HEK293 (cell line): Measurements from ENCODE around the gene CERS4.

Experiments used
- CTCF ChIA-PET: fragments of 350-600 bp; formaldehyde crosslinking; extraction: SDS; loops from one replicate; lab custom pipeline; 2021; ENCODE audit warnings: antibody characterized with exemption; lab: Yijun Ruan, JAX
- POLR2A ChIA-PET: fragments of 300-600 bp; formaldehyde crosslinking; extraction: SDS; loops from one replicate; lab custom pipeline; 2020; ENCODE audit warnings: antibody characterized with exemption, inconsistent platforms; lab: Yijun Ruan, JAX
- H3K27ac ChIP-seq: fragments of 200-500 bp; sonication (Bioruptor generic); 2 replicates; pipeline ENCODE4 v1.5.1; 2014; ENCODE audit warnings: low read depth, low read length, control low read depth, inconsistent platforms; ENCODE audit errors: extremely low read depth
- H3K36me3 ChIP-seq, 2 experiments: fragments of 200-500 bp in 1 of 2; sonication (Bioruptor generic) in 1 of 2; 1 replicate in 1 of 2; 2 replicates in 1 of 2; pipeline ENCODE4 v1.5.1; 2014 to 2017; ENCODE audit warnings: inconsistent platforms in 2 of 2, low read length in 2 of 2; ENCODE audit not compliant: control insufficient read depth in 2 of 2, insufficient read depth in 1 of 2
- H3K4me1 ChIP-seq: fragments of 200-500 bp; sonication (Bioruptor generic); 2 replicates; pipeline ENCODE4 v1.5.1; 2014; ENCODE audit warnings: mild to moderate bottlenecking, low read length, inconsistent platforms; ENCODE audit not compliant: control insufficient read depth, insufficient read depth
- H3K4me3 ChIP-seq: 2 replicates; pipeline ENCODE4 v1.5.1; 2011; ENCODE audit warnings: low read depth, mild to moderate bottlenecking, control low read depth, low read length, moderate library complexity
- H3K9me3 ChIP-seq: fragments of 200-500 bp; sonication (Bioruptor generic); 2 replicates; pipeline ENCODE4 v1.5.1; 2014; ENCODE audit warnings: low read depth, low read length, inconsistent platforms; ENCODE audit not compliant: control insufficient read depth, insufficient read depth
- GLIS1 ChIP-seq: fragments of 450-650 bp; formaldehyde crosslinking; IDR thresholded peaks from 2 replicates; pipeline ENCODE4 v1.5.1; 2016; ENCODE audit warnings: missing biosample characterization, missing genetic modification characterization
- KLF1 ChIP-seq: fragments of 450-650 bp; formaldehyde crosslinking; IDR thresholded peaks from 2 replicates; pipeline ENCODE4 v1.5.1; 2016; ENCODE audit warnings: missing biosample characterization, missing genetic modification characterization
- KLF9 ChIP-seq: fragments of 450-650 bp; formaldehyde crosslinking; IDR thresholded peaks from 2 replicates; pipeline ENCODE4 v1.5.1; 2016; ENCODE audit warnings: missing biosample characterization, missing genetic modification characterization, low read depth
- SCRT2 ChIP-seq: fragments of 450-650 bp; formaldehyde crosslinking; IDR thresholded peaks from 2 replicates; pipeline ENCODE4 v1.5.1; 2016; ENCODE audit warnings: missing biosample characterization, missing genetic modification characterization
- ZFP37 ChIP-seq: fragments of 450-650 bp; formaldehyde crosslinking; IDR thresholded peaks from 2 replicates; pipeline ENCODE4 v1.5.1; 2016; ENCODE audit warnings: missing biosample characterization, missing genetic modification characterization
- ZNF654 ChIP-seq: fragments of 450-650 bp; formaldehyde crosslinking; IDR thresholded peaks from 2 replicates; pipeline ENCODE4 v1.5.1; 2016; ENCODE audit warnings: low read depth, missing biosample characterization, missing genetic modification characterization
- ZNF701 ChIP-seq: fragments of 450-650 bp; formaldehyde crosslinking; IDR thresholded peaks from 2 replicates; pipeline ENCODE4 v1.5.1; 2016; ENCODE audit warnings: missing biosample characterization, missing genetic modification characterization
- TF ChIP-seq, protein P1 (sequence below): fragments of 450-650 bp; formaldehyde crosslinking; IDR thresholded peaks from 2 replicates; pipeline ENCODE4 v1.5.1; 2016; ENCODE audit warnings: missing biosample characterization, missing genetic modification characterization
- TF ChIP-seq, protein P2 (sequence below): fragments of 450-650 bp; formaldehyde crosslinking; conservative IDR thresholded peaks from 2 replicates; pipeline ENCODE4 v1.5.1; 2016; ENCODE audit warnings: low read depth, missing biosample characterization, missing genetic modification characterization
- TF ChIP-seq, protein P3 (sequence below): fragments of 450-650 bp; formaldehyde crosslinking; IDR thresholded peaks from 2 replicates; pipeline ENCODE4 v1.5.1; 2016; ENCODE audit warnings: missing biosample characterization, missing genetic modification characterization

The CERS4 gene

DNA sequence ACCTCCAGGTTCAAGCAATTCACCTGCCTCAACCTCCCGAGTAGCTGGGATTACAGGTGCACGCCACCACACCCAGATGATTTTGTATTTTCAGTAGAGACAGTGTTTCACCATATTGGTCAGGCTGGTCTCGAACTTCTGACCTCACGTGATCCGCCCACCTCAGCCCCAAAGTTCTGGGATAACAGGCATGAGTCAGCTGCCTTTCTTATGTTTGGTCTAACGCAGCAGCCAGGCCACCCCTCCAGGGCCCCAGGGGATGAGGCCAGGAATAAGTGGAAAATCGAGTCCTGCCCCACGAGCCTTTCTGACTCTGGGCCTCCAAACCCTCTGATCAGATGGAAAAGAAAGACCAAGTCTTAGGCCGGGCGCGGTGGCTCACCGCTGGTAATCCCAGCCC lies 44.5 kb downstream of the CERS4 start (continued):
- no peak for TF ChIP-seq ZNF701
- TF ChIP-seq, all 188 proteins: peak for 0

DNA sequence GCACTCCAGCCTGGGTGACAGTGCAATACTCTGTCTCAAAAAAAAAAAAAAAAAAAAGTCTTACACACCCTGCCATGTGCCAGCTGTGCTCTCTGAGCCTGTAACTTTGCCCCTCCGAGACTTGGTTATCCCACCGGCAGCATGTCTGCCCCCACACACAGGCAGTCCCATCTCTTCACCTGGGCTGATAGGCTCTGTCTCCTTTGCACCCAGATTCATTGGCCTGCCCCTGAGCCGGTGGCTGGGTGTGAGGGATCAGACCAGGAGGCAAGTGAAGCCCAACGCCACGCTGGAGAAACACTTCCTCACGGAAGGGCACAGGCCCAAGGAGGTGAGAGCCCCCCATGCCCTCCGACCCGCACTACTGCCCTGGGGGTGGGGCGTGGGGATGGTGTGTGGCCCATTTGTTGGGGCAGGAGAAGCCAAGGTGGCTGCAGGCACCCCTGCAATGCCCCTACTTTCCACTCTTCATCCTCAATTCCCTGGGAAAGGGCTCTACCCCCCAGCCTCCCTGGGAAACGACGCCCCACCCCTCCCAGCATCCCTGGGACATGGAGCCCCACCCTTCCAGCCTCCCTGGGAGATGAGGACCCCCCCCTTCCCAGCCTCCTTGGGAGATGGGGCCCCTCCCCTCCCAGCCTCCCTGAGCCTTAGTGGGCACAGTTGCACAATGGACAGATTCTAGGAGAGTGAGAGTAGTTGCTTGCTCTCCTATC lies 45.3 kb downstream of the CERS4 start:
- Histone ChIP-seq H3K36me3 (peaks cover 0 to 30% of the 10 kb centered on the region in 2 experiments; a peak in 2 of 3 replicates), H3K4me1 (no peaks in the 10 kb centered on the region), H3K27ac (no peak overlapping the region)
- CTCF ChIA-PET: interaction anchor here (0.6 to 3.7 kb wide), 3 partner anchors 154 to 311 kb away, joined by 3 to 26 read pairs (median 4); partner anchors contain the start of gene TIMM44
- POLR2A ChIA-PET: interaction anchor here (0.6 to 1.1 kb wide), 3 partner anchors 119 to 310 kb away, joined by 3 to 6 read pairs (median 5); no protein-coding TSS in a partner anchor
- TF ChIP-seq, protein P1, sequence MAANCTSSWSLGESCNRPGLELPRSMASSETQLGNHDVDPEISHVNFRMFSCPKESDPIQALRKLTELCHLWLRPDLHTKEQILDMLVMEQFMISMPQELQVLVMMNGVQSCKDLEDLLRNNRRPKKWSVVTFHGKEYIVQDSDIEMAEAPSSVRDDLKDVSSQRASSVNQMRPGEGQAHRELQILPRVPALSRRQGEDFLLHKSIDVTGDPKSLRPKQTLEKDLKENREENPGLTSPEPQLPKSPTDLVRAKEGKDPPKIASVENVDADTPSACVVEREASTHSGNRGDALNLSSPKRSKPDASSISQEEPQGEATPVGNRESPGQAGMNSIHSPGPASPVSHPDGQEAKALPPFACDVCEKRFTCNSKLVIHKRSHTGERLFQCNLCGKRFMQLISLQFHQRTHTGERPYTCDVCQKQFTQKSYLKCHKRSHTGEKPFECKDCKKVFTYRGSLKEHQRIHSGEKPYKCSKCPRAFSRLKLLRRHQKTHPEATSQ (tag by site-specific recombination): no peak
- peak; percentile 57 for TF ChIP-seq GLIS1 (tag by site-specific recombination)
- TF ChIP-seq KLF1: peak; percentile 33; the same call in 1 of the 2 replicates
- TF ChIP-seq, all 188 proteins: peak for 2
- no peaks in the 10 kb centered on the region for H3K9me3 ChIP-seq
- no peak overlapping the region for H3K4me3 ChIP-seq

- peak; percentile 40; the same call in 1 of the 2 replicates for TF ChIP-seq SCRT2 (tag by site-specific recombination)
- TF ChIP-seq, protein P2, sequence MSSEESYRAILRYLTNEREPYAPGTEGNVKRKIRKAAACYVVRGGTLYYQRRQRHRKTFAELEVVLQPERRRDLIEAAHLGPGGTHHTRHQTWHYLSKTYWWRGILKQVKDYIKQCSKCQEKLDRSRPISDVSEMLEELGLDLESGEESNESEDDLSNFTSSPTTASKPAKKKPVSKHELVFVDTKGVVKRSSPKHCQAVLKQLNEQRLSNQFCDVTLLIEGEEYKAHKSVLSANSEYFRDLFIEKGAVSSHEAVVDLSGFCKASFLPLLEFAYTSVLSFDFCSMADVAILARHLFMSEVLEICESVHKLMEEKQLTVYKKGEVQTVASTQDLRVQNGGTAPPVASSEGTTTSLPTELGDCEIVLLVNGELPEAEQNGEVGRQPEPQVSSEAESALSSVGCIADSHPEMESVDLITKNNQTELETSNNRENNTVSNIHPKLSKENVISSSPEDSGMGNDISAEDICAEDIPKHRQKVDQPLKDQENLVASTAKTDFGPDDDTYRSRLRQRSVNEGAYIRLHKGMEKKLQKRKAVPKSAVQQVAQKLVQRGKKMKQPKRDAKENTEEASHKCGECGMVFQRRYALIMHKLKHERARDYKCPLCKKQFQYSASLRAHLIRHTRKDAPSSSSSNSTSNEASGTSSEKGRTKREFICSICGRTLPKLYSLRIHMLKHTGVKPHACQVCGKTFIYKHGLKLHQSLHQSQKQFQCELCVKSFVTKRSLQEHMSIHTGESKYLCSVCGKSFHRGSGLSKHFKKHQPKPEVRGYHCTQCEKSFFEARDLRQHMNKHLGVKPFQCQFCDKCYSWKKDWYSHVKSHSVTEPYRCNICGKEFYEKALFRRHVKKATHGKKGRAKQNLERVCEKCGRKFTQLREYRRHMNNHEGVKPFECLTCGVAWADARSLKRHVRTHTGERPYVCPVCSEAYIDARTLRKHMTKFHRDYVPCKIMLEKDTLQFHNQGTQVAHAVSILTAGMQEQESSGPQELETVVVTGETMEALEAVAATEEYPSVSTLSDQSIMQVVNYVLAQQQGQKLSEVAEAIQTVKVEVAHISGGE: no peak
- Histone ChIP-seq H3K9me3 (no peaks in the 10 kb centered on the region), H3K27ac (no peak overlapping the region), H3K36me3 (peaks cover 0 to 30% of the 10 kb centered on the region in 2 experiments; a peak in 2 of 3 replicates), H3K4me1 (no peaks in the 10 kb centered on the region), H3K4me3 (no peak overlapping the region)
- CTCF ChIA-PET: interaction anchor here (0.6 to 3.7 kb wide), 7 partner anchors 13 to 386 kb away, joined by 3 to 26 read pairs (median 3); partner anchors contain the start of gene TIMM44
- POLR2A ChIA-PET: no interaction called here
These were observed 46.4 kb downstream of the CERS4 start for GRCh38 chr19:8255426-8256125.

DNA sequence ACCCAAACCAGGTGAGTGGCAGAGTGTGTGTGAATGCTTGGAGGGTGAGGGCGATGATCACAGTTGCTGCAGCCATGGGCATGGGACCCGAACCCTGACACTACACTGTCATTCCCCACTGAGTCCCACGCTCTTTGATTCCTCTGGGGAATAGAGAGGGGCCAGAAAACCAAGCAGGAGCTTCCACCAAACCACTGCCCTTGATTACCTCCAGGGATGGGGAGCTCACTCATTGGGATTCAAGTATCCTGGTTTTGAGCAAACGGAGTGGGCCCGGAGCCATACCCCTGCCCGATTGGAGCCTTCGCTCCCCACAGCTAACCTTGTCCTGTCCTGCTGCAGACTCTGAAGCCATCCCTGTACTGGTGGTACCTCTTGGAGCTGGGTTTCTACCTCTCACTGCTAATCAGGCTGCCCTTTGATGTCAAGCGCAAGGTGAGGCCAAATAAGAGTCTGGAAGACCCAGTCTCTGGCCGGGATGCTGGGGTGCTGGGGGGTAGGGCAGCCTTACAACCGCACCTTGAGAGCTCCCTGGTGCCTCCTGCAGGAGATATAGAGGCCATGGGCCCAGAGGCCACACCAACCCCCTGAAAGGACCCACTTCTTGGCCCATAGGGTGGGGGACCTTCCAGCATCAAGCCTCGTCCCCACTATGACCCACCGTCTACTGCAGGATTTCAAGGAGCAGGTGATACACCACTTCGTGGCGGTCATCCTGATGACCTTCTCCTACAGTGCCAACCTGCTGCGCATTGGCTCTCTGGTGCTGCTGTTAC lies 47.3 kb downstream of the CERS4 start:
- CTCF ChIA-PET: interaction anchor here (0.5 to 3.7 kb wide), 6 partner anchors 12 to 323 kb away, joined by 3 to 26 read pairs (median 3); partner anchors contain the start of gene TIMM44
- peaks cover 0 to 30% of the 10 kb centered on the region in 2 experiments; a peak in 2 of 3 replicates for H3K36me3 ChIP-seq
- no peaks in the 10 kb centered on the region for H3K4me1 ChIP-seq
- TF ChIP-seq KLF9 (tag by site-specific recombination): no peak
- TF ChIP-seq, protein P3, sequence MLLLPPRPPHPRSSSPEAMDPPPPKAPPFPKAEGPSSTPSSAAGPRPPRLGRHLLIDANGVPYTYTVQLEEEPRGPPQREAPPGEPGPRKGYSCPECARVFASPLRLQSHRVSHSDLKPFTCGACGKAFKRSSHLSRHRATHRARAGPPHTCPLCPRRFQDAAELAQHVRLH (tag by site-specific recombination): 0 out of 2 replicates have a peak, but pooled peaks have one; percentile 16
- no peak for TF ChIP-seq ZFP37
- TF ChIP-seq ZNF654 (tag by site-specific recombination): no peak
- no peak overlapping the region for H3K4me3 ChIP-seq
- POLR2A ChIA-PET: no interaction called here
- H3K27ac ChIP-seq: no peak overlapping the region
- no peaks in the 10 kb centered on the region for H3K9me3 ChIP-seq
